ENCODE measurements around the gene RIGI. TPM values are rescaled to one million over a fixed set of nuclear protein-coding genes. Genes with fewer than 3 reads are reported as not detected.
A peak's percentile ranks its signal among the peaks of the same experiment; 100 is the strongest.

RIGI gene
- 10 to 100 TPM in 1 of 2 donors, 1 to 10 TPM in 1; 8.4 to 13.5 TPM for total RNA-seq
- total RNA-seq: 8.5 to 14.0 reads per million in 2 donors

DNA sequence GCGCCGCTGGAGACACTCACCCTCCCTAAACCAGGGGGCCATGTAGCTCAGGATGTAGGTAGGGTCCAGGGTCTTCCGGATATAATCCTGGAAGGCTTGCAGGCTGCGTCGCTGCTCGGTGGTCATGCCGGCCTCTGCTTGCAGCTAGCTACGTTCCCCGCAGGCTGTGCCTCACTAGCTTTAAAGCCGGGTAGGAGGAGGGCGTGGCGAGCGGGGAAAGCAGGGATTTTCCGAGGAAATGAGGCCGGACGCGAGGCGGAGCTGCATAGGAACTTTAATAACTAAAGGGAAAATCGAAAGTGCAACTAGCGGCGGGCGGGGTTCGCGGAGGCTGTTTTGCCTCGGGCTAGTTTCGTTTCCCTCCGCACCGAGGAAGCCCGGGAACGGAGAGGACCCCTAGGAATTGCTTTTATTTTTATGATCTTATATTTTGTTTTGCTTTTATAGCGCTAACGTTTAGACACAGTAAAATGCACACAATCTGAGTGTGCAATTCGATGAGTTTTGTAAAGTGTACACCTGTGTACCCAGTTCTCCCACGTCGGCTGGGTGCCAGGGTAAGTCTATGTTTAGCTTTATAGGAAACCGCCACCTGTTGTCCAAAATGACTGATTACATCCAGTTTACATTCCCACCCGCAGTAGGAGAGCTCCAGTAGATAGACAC, at the start of gene RIGI:
TSS of gene RIGI (minus strand) at position 156 of the 666 bp plus-strand sequence. CDS start at position 126, 30 bp downstream.
- peak; percentile 74 to 85 (median 80) for DNase-seq
- Mint-ChIP-seq H3K4me3 (peak within 1 kb of the TSS; percentile 94), H3K4me1 (peaks cover 41% of the 10 kb centered on the region), H3K27ac (peak within 1 kb of the TSS; percentile 98), H3K36me3 (ENCODE audit: low read depth) (peaks cover 8% of the 10 kb centered on the region), H3K27me3 (no peaks in the 10 kb centered on the region)
- ATAC-seq: peak; percentile 82
- H3K9me3 ChIP-seq (ENCODE audit: control insufficient read depth, low read length, poor library complexity, severe bottlenecking): no peaks in the 10 kb centered on the region

DNA sequence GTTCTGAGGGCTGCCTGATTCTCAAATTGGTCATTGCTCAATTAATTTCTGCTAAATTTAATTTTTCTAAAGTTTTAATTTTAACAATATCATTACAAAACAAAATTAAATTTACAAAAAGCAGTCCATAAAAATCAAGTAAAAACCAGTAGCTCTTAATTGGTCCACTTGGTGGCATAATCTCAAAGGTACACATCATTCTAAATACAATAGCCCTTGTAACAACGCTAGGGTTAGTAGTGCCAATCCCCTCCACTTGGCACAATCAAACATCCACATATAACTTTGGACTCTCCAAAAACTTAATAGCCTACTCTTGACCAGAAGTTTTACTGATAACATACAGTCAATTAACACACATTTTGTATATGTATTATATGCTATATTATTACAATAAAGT, 48.9 kb upstream of the RIGI start:
- Mint-ChIP-seq H3K4me3 (no peak overlapping the region), H3K4me1 (peaks cover 20% of the 10 kb centered on the region), H3K36me3 (ENCODE audit: low read depth) (peaks cover 6% of the 10 kb centered on the region), H3K27ac (no peak overlapping the region), H3K27me3 (peaks cover 28% of the 10 kb centered on the region)
- DNase-seq (no peak), ATAC-seq (no peak)
- no peaks in the 10 kb centered on the region for H3K9me3 ChIP-seq (ENCODE audit: control insufficient read depth, low read length, poor library complexity, severe bottlenecking)

DNA sequence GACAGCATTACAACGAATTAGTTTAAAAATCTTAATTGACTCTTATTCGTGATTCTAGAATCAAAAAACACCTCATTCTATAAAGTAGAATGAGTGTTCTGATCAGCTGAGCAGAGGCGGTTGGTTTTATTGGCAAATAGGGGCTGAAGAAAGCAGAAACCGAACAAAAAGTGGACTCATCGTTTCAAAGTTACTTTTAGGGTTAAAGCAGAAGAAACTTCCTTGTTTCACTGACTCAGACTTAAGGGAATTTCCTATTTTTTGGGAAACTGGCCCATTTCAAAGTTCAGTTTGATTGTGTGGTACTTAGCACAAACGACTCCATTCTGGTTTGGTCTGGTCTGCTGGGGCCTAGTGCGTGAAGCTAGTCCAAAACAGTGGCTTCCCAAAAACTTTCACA, 47.8 kb upstream of the RIGI start:
- Mint-ChIP-seq H3K4me3 (no peak overlapping the region), H3K27ac (peak overlapping the region; percentile 97), H3K27me3 (peaks cover 21% of the 10 kb centered on the region), H3K36me3 (ENCODE audit: low read depth) (peaks cover 7% of the 10 kb centered on the region), H3K4me1 (peaks cover 20% of the 10 kb centered on the region)
- ATAC-seq (no peak), DNase-seq (no peak)
- H3K9me3 ChIP-seq (ENCODE audit: control insufficient read depth, low read length, poor library complexity, severe bottlenecking): no peaks in the 10 kb centered on the region

DNA sequence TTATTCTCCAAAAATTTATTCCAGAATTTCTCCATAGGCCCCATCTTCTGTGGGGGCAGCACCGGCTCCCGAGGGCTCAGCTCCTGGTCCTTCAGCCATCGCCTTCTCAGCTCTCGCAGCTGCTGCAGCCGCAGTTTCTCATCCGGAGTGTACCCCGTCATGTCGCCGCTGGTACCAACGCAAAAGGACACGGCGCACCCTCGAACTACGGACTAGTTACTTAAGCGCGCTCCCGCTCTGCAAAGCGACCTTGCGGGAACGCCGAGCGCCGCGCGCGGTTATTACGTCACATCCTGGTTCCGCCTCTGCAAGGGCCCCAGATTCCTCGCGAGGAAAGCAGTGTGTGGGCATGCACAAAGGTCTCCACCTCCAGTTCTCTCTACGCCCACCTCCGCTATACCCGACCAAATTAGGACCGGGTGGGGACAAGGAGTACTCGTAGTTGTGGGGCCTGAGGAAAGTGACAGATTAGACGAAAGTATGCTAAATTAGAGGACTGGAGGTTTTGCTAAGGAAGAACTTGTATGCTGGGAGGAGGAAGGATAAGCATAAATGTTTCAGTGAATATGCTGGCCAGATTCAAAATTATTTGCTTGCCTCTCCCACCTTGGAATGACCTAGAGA, 47.0 kb upstream of the RIGI start, which contains the start of gene NDUFB6:
TSS of gene NDUFB6 (minus strand) at position 260 of the 624 bp plus-strand sequence. CDS start at position 161, 99 bp downstream.
- peak within 1 kb of the TSS; percentile 100 for H3K4me3 Mint-ChIP-seq
- peaks cover 21% of the 10 kb centered on the region for H3K4me1 Mint-ChIP-seq
- ATAC-seq: peak; percentile 85
- no peaks in the 10 kb centered on the region for H3K9me3 ChIP-seq (ENCODE audit: control insufficient read depth, low read length, poor library complexity, severe bottlenecking)
- H3K27me3 Mint-ChIP-seq: peaks cover 15% of the 10 kb centered on the region
- peak; percentile 86 to 92 (median 89) for DNase-seq
- H3K27ac Mint-ChIP-seq: peak within 1 kb of the TSS; percentile 97
- H3K36me3 Mint-ChIP-seq (ENCODE audit: low read depth): peaks cover 7% of the 10 kb centered on the region

DNA sequence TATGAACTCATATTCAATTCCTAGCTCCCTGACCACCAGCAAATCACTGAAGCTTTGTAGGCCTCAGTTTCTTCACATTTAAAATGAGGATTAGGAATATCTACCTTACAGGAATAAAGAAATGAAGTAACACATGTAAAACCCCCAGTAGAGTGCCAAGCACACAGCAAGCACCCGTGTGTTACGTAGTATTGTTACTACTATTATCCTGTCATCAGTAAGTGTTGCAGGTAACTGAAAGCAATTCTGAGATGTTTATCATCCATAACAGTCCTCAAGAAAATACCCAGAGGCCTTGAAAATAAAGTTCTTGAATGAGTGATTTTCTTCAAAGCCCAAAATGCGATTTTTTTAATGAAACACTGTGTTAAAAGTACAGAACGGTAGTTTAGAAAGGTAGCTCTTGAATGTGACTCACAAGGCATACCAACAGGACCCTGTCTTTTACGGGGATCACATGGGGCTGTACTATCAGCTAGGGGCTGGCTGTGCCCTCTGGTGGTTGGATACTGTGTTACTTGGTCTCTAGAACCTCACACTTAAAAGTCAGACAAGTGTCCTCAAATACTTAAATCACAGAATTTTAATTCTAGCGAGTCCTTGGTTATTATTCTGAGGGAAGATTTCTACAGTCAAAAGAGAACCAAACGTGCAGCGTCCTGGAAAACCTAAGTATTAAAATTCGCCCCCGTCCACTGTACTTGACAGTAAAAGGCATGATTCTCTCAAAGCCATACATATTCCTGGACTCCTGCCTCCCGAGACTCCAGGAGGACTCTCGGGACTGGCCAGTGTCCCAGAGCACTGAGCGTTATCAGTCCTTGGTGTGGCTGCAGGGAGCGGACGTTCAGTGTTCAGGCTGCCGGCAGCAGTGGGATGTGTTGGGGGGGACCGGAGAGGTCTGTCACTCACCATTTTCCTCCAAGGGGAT, 46.2 kb upstream of the RIGI start:
- H3K4me1 Mint-ChIP-seq: peaks cover 24% of the 10 kb centered on the region
- H3K27me3 Mint-ChIP-seq: peaks cover 8% of the 10 kb centered on the region
- H3K4me3 Mint-ChIP-seq: peak overlapping the region; percentile 100
- ATAC-seq (peak; percentile 89), DNase-seq (peak; percentile 42 to 60 (median 57))
- H3K27ac Mint-ChIP-seq: peak overlapping the region; percentile 97
- H3K36me3 Mint-ChIP-seq (ENCODE audit: low read depth): peaks cover 7% of the 10 kb centered on the region
- no peaks in the 10 kb centered on the region for H3K9me3 ChIP-seq (ENCODE audit: control insufficient read depth, low read length, poor library complexity, severe bottlenecking)

DNA sequence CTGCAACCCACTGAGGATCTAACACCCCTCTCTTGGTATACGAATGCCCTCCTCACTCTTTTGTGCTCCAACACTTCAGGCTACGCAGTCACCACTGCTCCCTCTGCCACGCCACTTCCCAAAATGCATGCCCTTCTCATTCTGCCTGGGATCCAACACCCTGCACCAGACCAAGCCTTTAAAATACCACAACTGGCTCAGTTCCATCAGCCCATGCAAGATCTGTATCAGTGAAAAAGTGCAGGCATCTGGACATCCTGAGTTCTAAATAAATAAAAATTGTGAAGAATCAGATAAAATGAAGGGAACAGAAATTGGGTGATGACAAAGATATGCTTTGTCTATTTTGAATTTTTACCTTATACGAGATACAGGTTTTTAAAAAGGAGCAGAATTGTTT, 44.3 kb upstream of the RIGI start:
- Mint-ChIP-seq H3K4me3 (no peak overlapping the region), H3K4me1 (peaks cover 24% of the 10 kb centered on the region), H3K27me3 (no peaks in the 10 kb centered on the region), H3K27ac (peak overlapping the region; percentile 47), H3K36me3 (ENCODE audit: low read depth) (peaks cover 11% of the 10 kb centered on the region)
- no peak for ATAC-seq
- DNase-seq: no peak
- H3K9me3 ChIP-seq (ENCODE audit: control insufficient read depth, low read length, poor library complexity, severe bottlenecking): no peaks in the 10 kb centered on the region

DNA sequence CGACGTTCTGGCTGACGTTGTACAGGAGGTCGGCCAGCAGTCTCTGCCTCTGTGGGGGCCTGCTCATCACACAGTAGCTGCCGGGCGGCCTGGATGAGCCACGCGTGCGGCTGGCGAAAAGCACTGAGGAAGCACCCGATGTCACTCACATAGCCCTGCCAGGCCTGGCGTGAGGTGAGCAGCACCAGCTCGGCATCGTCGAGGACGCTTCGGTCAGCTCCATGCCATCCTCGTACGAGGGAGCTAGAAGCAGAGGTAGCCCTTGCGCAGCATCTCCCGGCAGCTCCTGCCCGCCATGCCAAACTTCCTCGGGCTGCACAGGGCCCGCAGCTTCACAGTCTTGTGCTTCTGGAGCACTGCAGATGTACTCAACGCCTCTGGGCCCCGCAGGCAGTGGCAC, 40.8 kb upstream of the RIGI start:
- H3K27ac Mint-ChIP-seq: no peak overlapping the region
- peaks cover 24% of the 10 kb centered on the region for H3K4me1 Mint-ChIP-seq
- H3K36me3 Mint-ChIP-seq (ENCODE audit: low read depth): peaks cover 11% of the 10 kb centered on the region
- ATAC-seq (no peak), DNase-seq (no peak)
- no peaks in the 10 kb centered on the region for H3K9me3 ChIP-seq (ENCODE audit: control insufficient read depth, low read length, poor library complexity, severe bottlenecking)
- H3K4me3 Mint-ChIP-seq: no peak overlapping the region
- no peaks in the 10 kb centered on the region for H3K27me3 Mint-ChIP-seq

DNA sequence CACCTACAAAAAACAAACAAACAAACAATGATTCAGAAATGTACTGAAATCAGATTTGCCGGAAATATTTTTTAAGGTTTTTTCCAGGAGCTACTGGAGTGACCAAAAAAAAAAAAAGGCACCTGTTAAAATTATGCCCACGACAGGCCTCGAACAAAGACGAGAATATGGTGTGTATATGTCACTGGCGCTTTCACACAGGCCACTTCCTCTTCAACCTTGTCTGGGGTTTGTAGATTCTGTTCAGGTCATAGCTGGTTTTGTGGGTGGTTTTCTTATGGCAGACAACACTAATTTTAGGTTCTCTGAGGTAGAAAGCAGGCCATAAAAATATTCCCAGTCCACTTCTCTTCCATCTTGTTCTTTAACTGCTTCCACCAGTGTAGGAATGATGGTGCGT, 40.0 kb upstream of the RIGI start:
- H3K4me1 Mint-ChIP-seq: peaks cover 24% of the 10 kb centered on the region

DNA sequence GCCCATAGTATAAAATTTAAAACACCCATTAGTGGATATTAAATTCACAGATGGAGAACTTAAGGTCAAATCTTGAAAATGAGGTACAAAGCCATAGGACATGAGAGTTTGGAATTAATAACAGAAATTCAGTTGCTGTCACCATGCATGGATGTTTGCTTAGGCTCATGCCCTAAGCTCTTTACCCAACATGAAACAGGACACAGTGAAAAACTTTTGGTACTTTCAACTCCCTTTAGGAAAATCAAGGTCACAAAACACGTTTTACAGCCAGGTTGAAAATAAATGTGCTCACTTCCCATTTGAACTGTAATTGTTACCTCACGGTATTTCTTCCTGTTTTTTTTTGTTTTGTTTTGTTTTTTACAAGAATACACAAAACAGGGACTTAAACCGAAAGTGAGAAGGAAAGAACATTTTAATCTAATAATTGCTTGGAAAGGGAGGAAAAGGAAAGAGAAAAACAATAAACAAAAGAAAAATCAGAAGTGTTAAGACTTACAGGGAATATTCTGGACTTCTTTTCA, 32.5 kb upstream of the RIGI start:
- peaks cover 29% of the 10 kb centered on the region for H3K4me1 Mint-ChIP-seq
- no peak overlapping the region for H3K4me3 Mint-ChIP-seq
- DNase-seq (no peak), ATAC-seq (no peak)
- H3K27me3 Mint-ChIP-seq: no peaks in the 10 kb centered on the region
- H3K9me3 ChIP-seq (ENCODE audit: control insufficient read depth, low read length, poor library complexity, severe bottlenecking): no peaks in the 10 kb centered on the region
- peak overlapping the region; percentile 92 for H3K27ac Mint-ChIP-seq
- H3K36me3 Mint-ChIP-seq (ENCODE audit: low read depth): peaks cover 6% of the 10 kb centered on the region

More for the DNA sequence above, 40.0 kb upstream of the RIGI start:
- ATAC-seq (no peak), DNase-seq (no peak)
- Mint-ChIP-seq H3K27me3 (no peaks in the 10 kb centered on the region), H3K36me3 (ENCODE audit: low read depth) (peaks cover 12% of the 10 kb centered on the region), H3K4me3 (no peak overlapping the region), H3K27ac (no peak overlapping the region)
- H3K9me3 ChIP-seq (ENCODE audit: control insufficient read depth, low read length, poor library complexity, severe bottlenecking): no peaks in the 10 kb centered on the region

DNA sequence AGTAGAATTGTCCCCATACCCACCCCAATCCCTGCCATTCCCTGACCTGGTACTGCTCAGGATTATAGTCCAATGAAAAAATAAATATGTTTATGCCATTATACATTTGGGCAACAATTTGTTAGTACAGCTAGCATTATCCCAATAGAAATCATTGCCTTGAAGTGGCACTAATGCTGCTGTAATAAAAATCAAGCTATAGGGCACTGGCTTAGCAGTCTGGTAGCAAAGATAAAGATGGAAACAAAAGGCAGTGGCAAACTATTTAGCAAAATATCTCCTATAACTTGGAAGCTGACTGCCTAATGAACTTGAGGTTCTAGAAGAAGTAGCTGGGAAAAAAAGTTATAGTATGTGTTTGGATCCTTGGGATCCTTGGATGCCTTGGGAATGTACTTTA, 28.6 kb upstream of the RIGI start:
- DNase-seq (no peak), ATAC-seq (no peak)
- no peaks in the 10 kb centered on the region for H3K27me3 Mint-ChIP-seq
- peaks cover 31% of the 10 kb centered on the region for H3K4me1 Mint-ChIP-seq
- no peaks in the 10 kb centered on the region for H3K9me3 ChIP-seq (ENCODE audit: control insufficient read depth, low read length, poor library complexity, severe bottlenecking)
- peak overlapping the region; percentile 98 for H3K27ac Mint-ChIP-seq
- no peak overlapping the region for H3K4me3 Mint-ChIP-seq
- H3K36me3 Mint-ChIP-seq (ENCODE audit: low read depth): peaks cover 5% of the 10 kb centered on the region

DNA sequence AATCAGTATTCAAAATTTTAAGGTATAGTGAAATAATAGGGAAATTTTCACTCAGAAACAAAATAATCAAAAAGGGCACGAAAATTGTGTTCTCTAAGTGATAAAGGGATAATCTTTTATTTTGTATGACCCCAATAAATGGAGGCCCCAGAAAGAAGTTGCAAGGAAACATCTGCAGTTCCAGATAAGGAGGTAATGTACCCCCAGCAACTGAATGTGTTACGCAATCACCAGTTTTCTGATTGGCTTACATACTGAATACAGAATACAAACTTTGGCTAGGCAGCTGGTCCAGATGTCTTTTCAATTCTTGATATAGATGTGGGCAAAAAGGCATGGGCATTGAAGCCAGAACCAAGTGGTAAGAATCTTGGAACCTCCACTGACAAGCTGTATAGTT, 28.1 kb upstream of the RIGI start:
- peaks cover 27% of the 10 kb centered on the region for H3K4me1 Mint-ChIP-seq
- no peak for ATAC-seq
- H3K27me3 Mint-ChIP-seq: no peaks in the 10 kb centered on the region
- H3K27ac Mint-ChIP-seq: peak overlapping the region; percentile 98
- peaks cover 2% of the 10 kb centered on the region for H3K36me3 Mint-ChIP-seq (ENCODE audit: low read depth)
- H3K4me3 Mint-ChIP-seq: no peak overlapping the region
- DNase-seq: no peak
- no peaks in the 10 kb centered on the region for H3K9me3 ChIP-seq (ENCODE audit: control insufficient read depth, low read length, poor library complexity, severe bottlenecking)

DNA sequence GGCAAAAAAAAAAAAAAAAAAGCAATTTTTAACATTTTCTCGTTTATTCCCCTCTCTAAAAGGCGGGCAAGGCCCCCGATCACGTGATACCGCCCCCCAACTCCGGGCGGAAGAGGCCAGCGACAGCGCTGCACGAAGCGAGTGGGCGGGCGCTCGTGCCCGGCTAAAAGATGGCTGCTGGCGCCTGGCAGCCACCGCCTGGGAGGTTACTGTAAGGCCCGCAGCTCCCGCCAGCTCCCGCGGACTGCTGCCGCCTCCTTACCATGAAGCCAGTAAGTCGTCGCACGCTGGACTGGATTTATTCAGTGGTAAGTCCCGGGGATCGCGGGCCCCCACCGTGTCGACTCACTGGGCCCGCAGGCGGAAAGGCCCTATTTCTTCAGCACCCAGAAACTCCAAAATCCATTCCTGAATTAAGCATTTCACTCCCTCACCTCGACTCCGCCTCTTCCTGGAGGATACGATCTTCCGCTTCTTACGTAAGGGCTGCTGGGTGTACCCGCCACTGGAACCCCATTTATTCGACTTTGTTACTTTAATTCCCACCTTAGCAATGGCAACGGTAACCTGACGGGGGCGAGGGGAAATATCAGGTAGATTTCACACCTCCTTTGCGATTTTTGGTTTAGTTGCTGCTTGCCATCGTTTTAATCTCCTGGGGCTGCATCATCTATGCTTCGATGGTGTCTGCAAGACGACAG, 26.3 kb upstream of the RIGI start, which contains the start of the genes SMIM27 and TOPORS:
TSS of gene SMIM27 (plus strand) at position 156 of the 701 bp plus-strand sequence. CDS start at position 264, 108 bp downstream.
TSS of gene TOPORS (minus strand) at position 415 of the 701 bp plus-strand sequence. CDS start at position 265, 150 bp downstream.
- DNase-seq: peak; percentile 86 to 87 (median 87)
- ATAC-seq: peak; percentile 72
- H3K9me3 ChIP-seq (ENCODE audit: control insufficient read depth, low read length, poor library complexity, severe bottlenecking): no peaks in the 10 kb centered on the region
- peaks cover 5% of the 10 kb centered on the region for H3K36me3 Mint-ChIP-seq (ENCODE audit: low read depth)
- H3K4me1 Mint-ChIP-seq: peaks cover 26% of the 10 kb centered on the region
- H3K4me3 Mint-ChIP-seq: peak within 1 kb of the TSS; percentile 96
- H3K27ac Mint-ChIP-seq: peak within 1 kb of the TSS; percentile 98
- H3K27me3 Mint-ChIP-seq: no peaks in the 10 kb centered on the region

Data from T-helper 17 cell (primary cell).